IMR-90 (cell line): ENCODE measurements around the gene FMNL1. TPM values are rescaled to one million over a fixed set of nuclear protein-coding genes. Genes with fewer than 3 reads are reported as not detected.
"Not testable (repeated sequence)": the region's sequence is repeated elsewhere in the genome, so short reads cannot be mapped to it uniquely, and the experiment has no call there.

Experiments used
- ATAC-seq: fragments of 200-7000 bp; cut with Tn5 transposase; 2 replicates; pipeline ENCODE4 v1.9.1; 2020; ENCODE audit warnings: low read depth, mild to moderate bottlenecking, moderate library complexity
- BruUV-seq: library from RNA; stranded (reverse); fragments of 400-500 nt; replicated peaks from 2 replicates; lab custom pipeline; 2021; lab: Mats Ljungman, UMichigan
- CTCF ChIA-PET: fragments of 300-600 bp; formaldehyde crosslinking; extraction: SDS; loops from one replicate; lab custom pipeline; 2021; ENCODE audit warnings: antibody characterized with exemption; lab: Yijun Ruan, JAX
- POLR2A ChIA-PET: fragments of 300-600 bp; sonication (Branson Sonifier 250); formaldehyde crosslinking; loops from one replicate; lab custom pipeline; 2022; ENCODE audit warnings: antibody characterized with exemption; ENCODE audit not compliant: unreplicated experiment; lab: Charles Lee
- DNase-seq: peaks from one replicate; pipeline ENCODE4 v3.0.0; 2013
- H2AFZ ChIP-seq: replicated peaks from 2 replicates; pipeline ENCODE3; 2013; ENCODE audit warnings: low read length, mild to moderate bottlenecking; ENCODE audit not compliant: poor library complexity
- H2AK5ac ChIP-seq: 2 replicates; pipeline ENCODE4 v1.6.1; 2013; ENCODE audit warnings: low read depth, low read length, inconsistent platforms
- H2AK9ac ChIP-seq: replicated peaks from 2 replicates; pipeline ENCODE3; 2013; ENCODE audit warnings: mild to moderate bottlenecking, low read depth, low read length, moderate library complexity; ENCODE audit not compliant: poor library complexity
- H2BK120ac ChIP-seq: 2 replicates; pipeline ENCODE4 v1.6.1; 2013; ENCODE audit warnings: low read depth, low read length, inconsistent platforms
- H2BK15ac ChIP-seq: 3 replicates; pipeline ENCODE4 v1.6.1; 2013; ENCODE audit warnings: low read depth, low read length, inconsistent platforms
- H2BK20ac ChIP-seq: 2 replicates; pipeline ENCODE4 v1.6.1; 2013; ENCODE audit warnings: low read depth, mild to moderate bottlenecking, inconsistent platforms, low read length, moderate library complexity
- H2BK5ac ChIP-seq: 2 replicates; pipeline ENCODE4 v1.6.1; 2013; ENCODE audit warnings: mild to moderate bottlenecking, low read depth, low read length, inconsistent platforms; ENCODE audit not compliant: poor library complexity, severe bottlenecking
- H3K14ac ChIP-seq: replicated peaks from 2 replicates; pipeline ENCODE4 v1.6.1; 2013; ENCODE audit warnings: low read depth, low read length, inconsistent platforms
- H3K18ac ChIP-seq: 2 replicates; pipeline ENCODE4 v1.6.1; 2013; ENCODE audit warnings: low read depth, low read length, control low read depth
- H3K23ac ChIP-seq: 2 replicates; pipeline ENCODE4 v1.6.1; 2013; ENCODE audit warnings: low read depth, low read length, inconsistent platforms
- H3K27ac ChIP-seq: 2 replicates; pipeline ENCODE4 v1.5.1; 2013; ENCODE audit warnings: mild to moderate bottlenecking, control low read depth, low read length; ENCODE audit not compliant: insufficient read depth
- H3K27me3 ChIP-seq: 2 replicates; pipeline ENCODE4 v1.6.1; 2013; ENCODE audit warnings: low read length; ENCODE audit not compliant: control insufficient read depth, insufficient read depth
- H3K36me3 ChIP-seq: 2 replicates; pipeline ENCODE4 v1.6.1; 2013; ENCODE audit warnings: low read length, mixed read lengths; ENCODE audit not compliant: control insufficient read depth, insufficient read depth
- H3K4ac ChIP-seq: 2 replicates; pipeline ENCODE4 v1.6.1; 2013; ENCODE audit warnings: low read depth, low read length, inconsistent platforms
- H3K4me1 ChIP-seq: 2 replicates; pipeline ENCODE4 v1.6.1; 2013; ENCODE audit warnings: low read length, mixed read lengths; ENCODE audit not compliant: control insufficient read depth, insufficient read depth
- H3K4me2 ChIP-seq: 2 replicates; pipeline ENCODE4 v1.6.1; 2013; ENCODE audit warnings: low read depth, mild to moderate bottlenecking, control low read depth, low read length, moderate library complexity
- H3K4me3 ChIP-seq: 2 replicates; pipeline ENCODE4 v1.5.1; 2013; ENCODE audit warnings: low read depth, mild to moderate bottlenecking, control low read depth, low read length, moderate library complexity; ENCODE audit not compliant: insufficient read depth
- H3K56ac ChIP-seq: 2 replicates; pipeline ENCODE4 v1.6.1; 2013; ENCODE audit warnings: low read length, inconsistent platforms; ENCODE audit not compliant: insufficient read depth; ENCODE audit errors: extremely low read depth
- H3K79me1 ChIP-seq, 2 experiments: 2 replicates each; pipeline ENCODE4 v1.6.1; 2013; ENCODE audit warnings: low read length in 2 of 2, inconsistent platforms in 1 of 2, low read depth in 1 of 2
- H3K9ac ChIP-seq: 2 replicates; pipeline ENCODE4 v1.6.1; 2013; ENCODE audit warnings: low read depth, low read length, control low read depth
- H3K9me1 ChIP-seq: 2 replicates; pipeline ENCODE4 v1.6.1; 2013; ENCODE audit warnings: low read length, inconsistent platforms; ENCODE audit not compliant: insufficient read depth
- H3K9me3 ChIP-seq: 2 replicates; pipeline ENCODE4 v1.6.1; 2013; ENCODE audit warnings: low read length; ENCODE audit not compliant: control insufficient read depth, insufficient read depth
- H4K20me1 ChIP-seq: 2 replicates; pipeline ENCODE4 v1.6.1; 2013; ENCODE audit warnings: low read length, inconsistent platforms; ENCODE audit not compliant: insufficient read depth
- H4K5ac ChIP-seq: 2 replicates; pipeline ENCODE4 v1.6.1; 2013; ENCODE audit warnings: mild to moderate bottlenecking, low read depth, low read length, control low read depth
- H4K8ac ChIP-seq, 2 experiments: 2 replicates each; pipeline ENCODE4 v1.6.1; 2013; ENCODE audit warnings: low read depth in 2 of 2, low read length in 2 of 2, control low read depth in 1 of 2, inconsistent platforms in 1 of 2
- H4K91ac ChIP-seq: 2 replicates; pipeline ENCODE4 v1.6.1; 2013; ENCODE audit warnings: low read depth, low read length, inconsistent platforms; ENCODE audit not compliant: insufficient read depth
- MAFK ChIP-seq: IDR thresholded peaks from 2 replicates; pipeline ENCODE4 v1.6.1; 2012; ENCODE audit warnings: low read depth, low read length, improper control_type of control experiment
- RFX5 ChIP-seq: IDR thresholded peaks from 2 replicates; pipeline ENCODE4 v1.8.0; 2012; ENCODE audit warnings: low read depth, mild to moderate bottlenecking, low read length, moderate library complexity
- SMC3 ChIP-seq: fragments of 150-350 bp; IDR thresholded peaks from 2 replicates; pipeline ENCODE4 v1.6.1; 2016; ENCODE audit warnings: low read depth, mild to moderate bottlenecking, antibody characterized with exemption, low read length, moderate library complexity
- WGBS, 2 experiments: methylation state at CpG; one replicate each; pipeline versions ENCODE4 v1.1.5 to v1.1.7; 2013; ENCODE audit warnings: missing lambda C conversion rate in 2 of 2; ENCODE audit not compliant: insufficient read length in 1 of 2; ENCODE audit errors: extremely low coverage in 2 of 2; 5-methylcytosine and 5-hydroxymethylcytosine counted together
- dilution Hi-C: fragments of 300-500 bp; cut with HindIII; formaldehyde crosslinking; loops from one replicate; pipeline ENCODE4 v1.14.3; 2018; ENCODE audit warnings: low sequenced_read_pairs; ENCODE audit not compliant: unreplicated experiment
- in situ Hi-C: fragments of 300-500 bp; cut with MboI; formaldehyde crosslinking; loops from 3 replicates; pipeline ENCODE4 v1.14.3; 2019; ENCODE audit warnings: low sequenced_read_pairs, inconsistent platforms, mixed read lengths
- intact Hi-C: fragments of 100-400 bp; cut with micrococcal nuclease; formaldehyde crosslinking; loops from 2 replicates; pipeline ENCODE4 v1.10.0; 2022
- polyA plus RNA-seq, 3 experiments: library from polyadenylated mRNA; depleted of rRNA; stranded (reverse); fragments of >200 nt; gene quantifications; 2 replicates each; pipeline ENCODE4 v1.2.3, GENCODE V29; 2012; ENCODE audit warnings: low replicate concordance in 1 of 3
- total RNA-seq: library from RNA; depleted of rRNA; stranded (reverse); fragments of >200 nt; gene quantifications from 2 replicates; pipeline ENCODE4 v1.2.3, GENCODE V29; 2012

FMNL1 gene
- total and polyA plus RNA-seq, 2 of the 4 experiments (the other 2 are of a cell fraction) = 0.36 to 2.3 TPM

GRCh38 chr17:45251931-45252330, 30.2 kb downstream of the FMNL1 start (continued):
- TF ChIP-seq SMC3 = no peak
- no peak for TF ChIP-seq RFX5
- TF ChIP-seq MAFK = no peak

GRCh38 chr17:45253237-45253636, 31.6 kb downstream of the FMNL1 start:
- H3K9me1 ChIP-seq, H2BK5ac ChIP-seq, POLR2A ChIA-PET, H3K27me3 ChIP-seq, H4K91ac ChIP-seq, H2AK9ac ChIP-seq, H3K79me1 ChIP-seq, H3K9ac ChIP-seq, H3K4me3 ChIP-seq, H4K8ac ChIP-seq, ATAC-seq, H3K18ac ChIP-seq, H4K5ac ChIP-seq, intact Hi-C loops, H3K56ac ChIP-seq, H4K20me1 ChIP-seq, dilution Hi-C loops, H3K27ac ChIP-seq, H3K14ac ChIP-seq, H2BK20ac ChIP-seq, H3K4me2 ChIP-seq, H2BK120ac ChIP-seq, H3K4me1 ChIP-seq, CTCF ChIA-PET, H3K9me3 ChIP-seq, H3K23ac ChIP-seq, H3K4ac ChIP-seq, BruUV-seq, H3K36me3 ChIP-seq, DNase-seq, H2AFZ ChIP-seq, in situ Hi-C loops, H2AK5ac ChIP-seq, H2BK15ac ChIP-seq: not testable (repeated sequence)
- WGBS, 2 experiments = no CpG with 5 or more reads among the region's 7 CpGs
